Islet of Langerhans (tissue), 1 donor: ENCODE results near the gene ANKRD65.
A peak's percentile ranks its signal among the peaks of the same experiment; 100 is the strongest.

Experiments
- FAIRE-seq: peaks from one replicate; lab custom pipeline; 2011; peaks lifted over from hg19 to GRCh38; lab: Jason Lieb, UNC

Gene ANKRD65

DNA sequence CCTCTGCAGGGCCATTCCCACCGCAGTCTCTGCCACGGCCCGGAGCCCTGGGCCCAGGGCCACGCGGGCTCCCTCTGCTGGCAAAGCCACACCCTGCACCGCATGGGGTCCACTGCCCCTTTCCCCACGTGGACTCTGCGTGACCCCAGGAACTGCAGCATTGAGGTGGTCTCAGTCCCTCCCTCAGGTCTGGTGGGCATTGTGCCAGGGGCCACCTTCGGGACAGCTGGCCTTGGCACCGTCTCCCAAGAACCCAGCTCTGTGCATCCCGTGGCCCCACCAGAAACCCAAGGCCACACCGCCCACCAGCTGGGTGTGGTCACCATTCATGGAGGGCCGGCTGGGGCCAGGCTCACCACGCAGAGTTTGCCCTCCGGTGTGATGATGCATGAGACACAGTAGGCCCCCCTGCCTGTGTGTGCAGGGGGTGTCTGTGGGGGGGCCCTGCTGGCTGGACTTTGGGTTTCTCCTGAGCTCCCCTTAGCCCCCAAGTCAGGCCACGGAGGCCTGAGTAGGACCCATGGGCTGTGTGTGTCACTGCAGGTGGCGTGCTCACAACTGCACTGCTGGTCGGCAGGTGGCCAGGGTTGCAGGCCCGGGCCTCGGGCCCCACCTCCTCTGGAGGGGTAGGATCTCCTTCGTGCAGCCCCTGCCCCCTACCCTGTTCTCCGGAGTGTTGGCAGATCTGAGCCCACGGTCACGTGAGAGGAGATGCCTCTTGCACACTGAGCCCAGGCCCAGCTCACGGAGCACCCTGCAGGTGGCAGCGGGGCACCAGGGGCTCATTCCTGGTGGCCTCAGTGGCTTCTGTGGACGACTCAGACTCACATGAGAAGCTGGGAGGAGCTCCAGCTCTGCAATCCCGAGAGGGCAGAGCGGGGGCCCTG lies 20.2 kb upstream of the ANKRD65 start:
- no peak for FAIRE-seq

DNA sequence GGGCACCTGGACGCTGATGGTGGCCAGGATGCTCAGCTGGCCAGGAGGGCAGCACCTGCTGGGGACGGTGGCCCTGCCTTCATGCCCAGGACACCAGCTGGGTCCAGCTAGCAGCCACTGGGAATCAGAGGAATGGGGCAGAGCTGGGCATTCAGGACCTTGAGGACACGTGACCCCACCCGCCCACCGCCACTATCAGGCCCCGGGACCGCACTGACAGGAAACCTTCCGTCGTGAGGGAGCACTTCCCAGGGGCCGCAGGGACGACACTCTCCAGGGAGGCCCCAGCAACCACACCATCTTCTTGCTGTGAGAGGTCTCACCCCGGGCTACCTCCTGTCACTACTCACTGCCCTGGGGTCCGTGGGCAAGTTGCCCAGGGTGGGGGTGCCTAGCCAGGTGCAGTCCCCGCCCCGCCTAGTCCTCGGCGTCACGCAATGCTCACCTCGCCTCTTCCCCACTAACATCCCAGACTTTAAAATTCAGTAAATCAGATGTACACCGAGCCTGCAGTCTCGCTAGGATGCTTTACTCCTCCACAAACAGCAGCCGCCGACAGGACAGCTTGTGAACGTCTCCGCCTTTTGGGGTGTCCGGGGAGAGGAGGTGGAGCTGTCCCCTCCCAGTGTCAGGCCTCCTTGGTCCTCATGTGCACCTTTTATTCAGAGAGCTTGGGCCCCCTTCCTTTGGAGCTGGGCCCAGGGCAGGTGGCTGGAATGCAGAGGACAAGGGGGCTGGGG lies 19.4 kb upstream of the ANKRD65 start:
- FAIRE-seq: no peak

- no peak for FAIRE-seq
These were observed 18.6 kb upstream of the ANKRD65 start for GRCh38 chr1:1439546-1440261.

- no peak for FAIRE-seq
These were observed 17.7 kb upstream of the ANKRD65 start for GRCh38 chr1:1438531-1439381.

DNA sequence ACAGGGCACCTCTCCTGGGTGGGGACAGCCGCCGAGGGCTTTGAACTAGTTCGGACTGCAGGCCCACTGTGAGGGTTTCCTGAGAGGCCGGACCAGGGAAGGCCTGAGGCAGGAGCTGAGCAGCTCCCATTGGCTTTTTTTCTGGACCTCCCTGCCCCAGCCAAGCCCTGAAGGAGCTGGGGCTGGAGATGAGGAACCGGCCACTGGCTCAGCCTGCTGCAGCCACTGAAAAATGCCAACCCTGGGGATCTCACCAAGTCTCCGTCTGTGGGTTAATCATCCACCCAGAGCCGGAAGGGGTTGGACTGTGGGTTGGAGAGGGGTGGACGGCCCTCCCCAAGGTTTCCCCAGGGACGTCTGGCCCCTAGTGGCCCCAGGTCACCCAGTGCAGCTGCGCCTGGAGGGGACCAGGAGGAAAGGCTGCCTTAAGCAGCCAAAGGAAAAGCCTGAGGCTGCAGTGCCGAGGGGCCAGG lies 16.9 kb upstream of the ANKRD65 start:
- FAIRE-seq: peak; percentile 69

GRCh38 chr1:1437033-1437903 lies 16.2 kb upstream of the ANKRD65 start:
- no peak for FAIRE-seq

GRCh38 chr1:1436630-1437032 lies 15.6 kb upstream of the ANKRD65 start:
- FAIRE-seq: no peak

DNA sequence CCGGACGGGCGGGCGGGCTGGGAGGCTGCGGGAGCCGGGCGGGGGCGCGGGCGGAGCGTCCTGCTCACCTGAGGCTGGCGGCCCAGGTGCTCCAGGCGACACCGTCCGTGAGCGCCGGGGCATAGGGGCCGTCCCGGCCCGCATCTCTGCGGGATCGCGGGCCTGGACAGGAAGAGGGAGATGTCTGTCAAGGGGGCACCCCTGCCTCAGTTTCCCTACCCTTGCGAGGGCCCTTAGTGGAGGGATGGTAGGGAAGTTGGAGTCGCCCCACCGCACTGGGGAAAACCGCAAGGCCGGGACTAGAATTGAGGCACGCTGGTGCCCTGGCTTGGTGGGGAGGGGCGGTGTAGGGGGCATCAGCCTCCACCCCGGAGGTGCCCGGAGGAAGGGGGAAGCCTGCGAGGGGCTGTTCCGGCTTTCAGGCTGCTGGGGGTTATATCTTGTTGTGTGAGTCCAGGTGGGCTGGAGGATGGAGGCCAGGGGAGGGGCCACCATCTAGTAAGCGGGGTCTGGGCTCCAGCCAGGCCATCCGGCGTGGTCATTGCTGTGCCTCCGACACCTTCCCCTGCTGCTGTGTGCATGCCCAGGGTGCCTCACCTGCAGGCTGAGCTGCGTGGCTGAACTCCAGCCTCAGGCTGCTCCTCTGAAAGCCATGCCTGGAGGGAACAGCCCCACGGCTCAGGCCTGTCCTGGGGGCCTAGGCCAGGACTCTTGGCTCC lies 15.0 kb upstream of the ANKRD65 start:
- no peak for FAIRE-seq

DNA sequence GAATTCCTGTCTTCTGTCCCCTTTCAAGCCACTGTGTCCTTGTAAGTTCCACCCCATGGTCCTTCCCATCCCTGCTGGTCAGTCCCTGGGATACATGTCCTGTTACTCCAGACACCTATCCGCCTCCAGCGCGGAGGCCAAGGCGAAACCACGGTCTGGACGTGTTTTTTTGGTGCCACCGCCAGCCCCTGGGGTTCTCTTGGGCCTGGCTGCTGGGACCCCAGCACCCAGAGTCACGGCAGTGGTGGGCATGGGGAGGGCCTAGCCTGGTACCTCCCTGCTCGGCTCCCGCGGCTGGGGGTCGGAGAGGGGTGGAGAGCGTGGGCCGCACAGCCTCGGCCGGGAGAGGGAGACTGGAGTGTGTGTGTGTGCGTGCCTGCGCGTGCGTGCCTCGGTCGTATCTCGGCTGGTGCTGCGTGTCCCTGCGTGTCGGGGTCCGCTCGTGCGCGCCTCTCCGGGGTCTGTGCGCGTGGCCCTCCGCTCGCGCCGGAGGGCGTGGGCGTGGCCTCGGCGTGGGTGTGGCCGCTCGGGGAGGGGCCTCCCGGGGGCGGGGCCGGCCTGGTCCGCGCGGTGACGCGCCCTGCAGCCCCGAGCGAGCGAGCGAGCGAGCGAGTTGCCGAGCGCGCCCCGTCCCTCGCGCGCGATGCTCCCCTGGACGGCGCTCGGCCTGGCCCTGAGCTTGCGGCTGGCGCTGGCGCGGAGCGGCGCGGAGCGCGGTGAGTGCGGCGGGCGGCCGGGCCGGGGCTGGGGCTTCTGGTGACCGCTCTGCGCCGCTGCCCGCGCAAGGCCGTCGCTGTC lies 14.2 kb upstream of the ANKRD65 start, which contains the start of gene VWA1:
TSS of gene VWA1 (plus strand) at position 585 of the 798 bp plus-strand sequence. CDS start at position 644, 59 bp downstream.
- FAIRE-seq: no peak

- FAIRE-seq: no peak
These were observed 13.7 kb upstream of the ANKRD65 start for GRCh38 chr1:1434824-1435105.

- no peak for FAIRE-seq
These were observed 13.2 kb upstream of the ANKRD65 start for GRCh38 chr1:1434131-1434823.

DNA sequence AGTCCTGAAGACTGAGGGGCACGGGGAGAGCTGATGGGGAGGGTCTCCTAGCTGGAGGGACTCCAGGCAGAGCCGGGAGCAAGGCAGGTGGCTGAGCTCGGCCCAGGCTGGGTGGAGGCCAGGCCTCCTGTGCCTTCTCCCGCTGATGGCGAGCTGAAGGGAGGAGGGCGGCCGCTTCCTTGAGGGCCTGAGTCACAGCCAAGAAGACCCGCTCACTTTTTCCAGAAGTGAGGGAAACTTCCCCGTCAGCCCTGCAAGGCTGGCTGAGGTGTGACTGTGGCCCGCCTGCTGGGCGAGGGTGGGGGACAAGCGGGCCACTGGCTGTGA lies 12.7 kb upstream of the ANKRD65 start:
- no peak for FAIRE-seq

GRCh38 chr1:1432951-1433803 lies 12.1 kb upstream of the ANKRD65 start:
- no peak for FAIRE-seq

GRCh38 chr1:1432274-1432950 lies 11.3 kb upstream of the ANKRD65 start:
- no peak for FAIRE-seq

DNA sequence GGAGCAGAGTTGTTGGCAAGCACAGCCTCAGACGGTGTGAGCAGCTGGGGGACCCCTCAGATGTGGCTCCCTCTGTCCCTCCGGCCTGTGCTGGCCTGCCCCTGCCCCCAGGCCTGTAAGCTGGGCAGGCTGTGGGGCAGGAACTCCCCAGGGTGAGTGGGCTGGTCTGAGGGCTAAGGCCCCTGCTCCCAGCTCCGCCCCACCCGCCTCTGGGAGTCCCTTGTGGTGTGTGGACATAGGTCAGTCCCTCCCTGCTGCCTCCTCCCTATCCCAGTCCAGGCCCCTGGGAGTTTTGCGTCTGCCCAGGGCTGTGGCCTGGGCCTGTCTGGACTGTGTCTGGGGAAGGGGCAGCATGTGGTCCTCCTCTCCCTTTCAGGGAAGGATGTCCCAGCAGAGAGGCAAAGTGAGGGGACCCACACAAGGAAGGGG lies 10.8 kb upstream of the ANKRD65 start:
- FAIRE-seq: no peak

- FAIRE-seq: no peak
These were observed 10.1 kb upstream of the ANKRD65 start for GRCh38 chr1:1430992-1431844.
